Dedifferentiated amniotic fluid mesenchymal stem cell (primary cell): ENCODE data around the gene SLITRK1.

Experiments
- DNase-seq: peaks from one replicate; pipeline ENCODE4 v3.0.0-alpha.2; 2016; ENCODE audit errors: extremely low spot score

The SLITRK1 gene

GRCh38 chr13:83867708-83868107, 14.6 kb downstream of the SLITRK1 start:
- DNase-seq = no peak

- DNase-seq = no peak
Measured at GRCh38 chr13:83865161-83866137, 16.8 kb downstream of the SLITRK1 start.

- DNase-seq = no peak
Measured at GRCh38 chr13:83853771-83854170, 28.5 kb downstream of the SLITRK1 start.

GRCh38 chr13:83845106-83845505, 37.2 kb downstream of the SLITRK1 start:
- DNase-seq = no peak

- DNase-seq = no peak
Measured at GRCh38 chr13:83839146-83839545, 43.1 kb downstream of the SLITRK1 start.

GRCh38 chr13:83831796-83832195, 50.5 kb downstream of the SLITRK1 start:
- DNase-seq = no peak

- DNase-seq = no peak
Measured at GRCh38 chr13:83829810-83830209, 52.5 kb downstream of the SLITRK1 start.

GRCh38 chr13:83827338-83827737, 54.9 kb downstream of the SLITRK1 start:
- DNase-seq = no peak
